Parathyroid adenoma (tissue), 2 donors: ENCODE data around the gene MSRB1.

ENCODE experiments used
- H2AFZ ChIP-seq: fragments of 300-600 bp; sonication (generic); one replicate; pipeline ENCODE4 v1.7.0; 2017; ENCODE audit warnings: antibody characterized with exemption, mild to moderate bottlenecking
- H3K27ac ChIP-seq: fragments of 300-600 bp; sonication (generic); one replicate; pipeline ENCODE4 v1.7.0; 2017
- H3K27me3 ChIP-seq: fragments of 300-600 bp; sonication (generic); one replicate; pipeline ENCODE4 v1.7.0; 2017; ENCODE audit warnings: low read length; ENCODE audit not compliant: control insufficient read depth, insufficient read depth
- H3K36me3 ChIP-seq: fragments of 300-600 bp; sonication (generic); one replicate; pipeline ENCODE4 v1.7.0; 2017; ENCODE audit warnings: low read length; ENCODE audit not compliant: control insufficient read depth, insufficient read depth
- H3K4me1 ChIP-seq: fragments of 300-600 bp; sonication (generic); one replicate; pipeline ENCODE4 v1.7.0; 2017; ENCODE audit warnings: control low read depth
- H3K4me2 ChIP-seq: fragments of 300-600 bp; sonication (generic); one replicate; pipeline ENCODE4 v1.7.0; 2017; ENCODE audit warnings: low read length
- H3K4me3 ChIP-seq: fragments of 300-600 bp; sonication (generic); one replicate; pipeline ENCODE4 v1.7.0; 2017; ENCODE audit warnings: low read depth, low read length
- H3K79me2 ChIP-seq: fragments of 300-600 bp; sonication (generic); one replicate; pipeline ENCODE4 v1.7.0; 2017; ENCODE audit warnings: control low read depth
- H3K9ac ChIP-seq: fragments of 300-600 bp; sonication (generic); one replicate; pipeline ENCODE4 v1.7.0; 2017; ENCODE audit warnings: mild to moderate bottlenecking
- H3K9me3 ChIP-seq: fragments of 300-600 bp; sonication (generic); one replicate; pipeline ENCODE4 v1.7.0; 2017; ENCODE audit warnings: low read length; ENCODE audit not compliant: control insufficient read depth
- CTCF ChIP-seq: fragments of 300-600 bp; sonication (generic); IDR thresholded peaks from one replicate; pipeline ENCODE4 v1.7.0; 2017; ENCODE audit warnings: antibody characterized with exemption, mild to moderate bottlenecking
- donor health status: primary hyperparathyroidism.

Gene MSRB1

GRCh38 chr16:1982013-1982433, 39.0 kb upstream of the MSRB1 start:
- no peak for TF ChIP-seq CTCF
- Histone ChIP-seq H3K9me3 (no peaks in the 10 kb centered on the region), H3K4me3 (no peak overlapping the region), H2AFZ (no peak overlapping the region), H3K9ac (no peak overlapping the region), H3K27me3 (no peaks in the 10 kb centered on the region), H3K4me2 (no peak overlapping the region), H3K4me1 (peaks cover 5% of the 10 kb centered on the region), H3K27ac (no peak overlapping the region), H3K36me3 (no peaks in the 10 kb centered on the region), H3K79me2 (no peaks in the 10 kb centered on the region)

DNA sequence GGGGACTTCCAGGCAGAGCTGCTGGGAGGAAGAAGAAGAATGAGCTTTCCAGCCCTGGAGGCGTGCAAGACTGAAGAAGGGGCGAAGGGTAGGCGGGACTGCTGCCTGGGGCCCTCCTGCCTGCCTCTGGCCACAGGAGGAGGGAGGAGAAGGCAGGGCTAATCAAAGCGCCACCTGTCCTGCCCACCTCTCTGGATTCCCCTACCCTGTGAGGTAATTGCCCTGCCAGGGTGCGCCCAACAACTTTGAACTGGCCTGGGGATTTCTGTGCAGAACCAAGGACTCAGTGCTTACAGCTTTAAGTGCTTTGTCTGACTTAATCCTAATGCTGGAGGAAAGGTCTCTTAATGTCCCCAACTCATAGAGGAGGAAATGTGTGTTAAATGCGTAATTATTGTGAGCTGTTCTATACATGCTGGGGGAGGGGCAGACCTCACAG, 38.4 kb upstream of the MSRB1 start, which contains the start of gene NOXO1:
Gene NOXO1, minus strand, starts transcription at position 72 of the 439 bp plus-strand sequence. CDS start 290 bp downstream, outside the sequence.
- no peak within 1 kb of the TSS for H3K27ac ChIP-seq
- H3K9me3 ChIP-seq = no peaks in the 10 kb centered on the region
- no peaks in the 10 kb centered on the region for H3K27me3 ChIP-seq
- H3K4me2 ChIP-seq = no peak within 1 kb of the TSS
- no peaks in the 10 kb centered on the region for H3K79me2 ChIP-seq
- no peak within 1 kb of the TSS for H2AFZ ChIP-seq
- no peaks in the 10 kb centered on the region for H3K36me3 ChIP-seq
- peaks cover 5% of the 10 kb centered on the region for H3K4me1 ChIP-seq
- no peak within 1 kb of the TSS for H3K9ac ChIP-seq
- no peak for TF ChIP-seq CTCF
- no peak within 1 kb of the TSS for H3K4me3 ChIP-seq

DNA sequence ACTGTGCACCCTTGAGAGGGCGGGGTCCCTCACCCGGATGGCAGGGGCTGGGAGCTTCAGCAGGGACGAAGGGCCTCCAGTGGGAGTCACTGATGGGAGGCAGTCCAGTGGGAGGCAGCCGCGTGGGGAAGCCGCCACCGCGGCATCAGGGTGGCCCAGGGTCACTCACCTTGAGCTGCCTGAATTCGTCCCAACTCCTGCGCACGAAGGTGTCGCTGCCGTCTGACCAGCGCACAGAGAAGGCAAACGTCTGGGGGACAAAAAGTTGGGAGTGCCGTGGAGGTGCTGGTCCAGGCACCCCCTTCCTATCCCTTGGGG, 37.7 kb upstream of the MSRB1 start:
- H3K4me1 ChIP-seq = peaks cover 5% of the 10 kb centered on the region
- no peak overlapping the region for H3K4me2 ChIP-seq
- no peak overlapping the region for H2AFZ ChIP-seq
- no peak overlapping the region for H3K27ac ChIP-seq
- H3K36me3 ChIP-seq = no peaks in the 10 kb centered on the region
- H3K79me2 ChIP-seq = no peaks in the 10 kb centered on the region
- no peak overlapping the region for H3K9ac ChIP-seq
- no peak for TF ChIP-seq CTCF
- H3K9me3 ChIP-seq = no peaks in the 10 kb centered on the region
- H3K4me3 ChIP-seq = no peak overlapping the region
- no peaks in the 10 kb centered on the region for H3K27me3 ChIP-seq

DNA sequence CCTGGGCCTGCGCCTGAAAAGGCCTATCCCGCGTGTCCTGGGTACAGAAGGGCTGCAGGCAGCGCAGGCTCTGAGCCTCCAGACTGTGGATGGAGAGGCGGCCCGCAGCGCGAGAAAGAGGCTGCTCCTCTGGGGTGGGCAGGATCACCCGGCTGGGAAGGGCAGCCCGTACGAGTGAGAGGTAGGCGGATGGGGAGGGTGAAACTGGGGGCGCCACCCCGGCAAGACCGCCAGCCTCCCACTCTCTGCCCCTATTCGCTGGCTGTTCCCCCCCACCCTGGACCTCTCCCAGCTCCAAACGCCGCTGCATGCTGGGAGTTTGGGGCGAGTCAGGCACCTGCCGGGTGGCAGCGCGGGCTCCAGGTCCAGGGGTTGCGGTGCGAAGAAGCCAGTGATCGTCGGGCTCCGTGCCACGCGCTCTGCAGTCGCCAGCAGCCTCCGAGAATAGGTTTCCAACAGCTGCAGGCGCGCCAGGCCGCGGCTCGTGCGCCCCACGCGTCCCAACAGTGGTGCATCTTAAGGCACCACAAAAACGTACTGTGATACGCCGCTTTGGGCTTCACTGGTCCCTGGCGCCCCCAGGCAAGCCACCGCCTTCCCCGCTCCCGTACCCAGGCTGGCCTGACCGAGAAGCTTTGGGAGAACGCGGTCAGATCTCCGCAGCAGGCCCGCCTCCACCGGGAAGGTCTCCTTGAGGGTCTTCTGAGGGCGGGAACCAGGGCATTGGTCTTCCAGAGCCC, 37.2 kb upstream of the MSRB1 start:
- Histone ChIP-seq H3K36me3 (no peaks in the 10 kb centered on the region), H3K4me3 (peak overlapping the region; percentile 60), H3K9ac (no peak overlapping the region), H3K27ac (no peak overlapping the region), H3K4me2 (peak overlapping the region; percentile 87), H2AFZ (peak overlapping the region; percentile 70), H3K27me3 (no peaks in the 10 kb centered on the region), H3K9me3 (no peaks in the 10 kb centered on the region), H3K79me2 (no peaks in the 10 kb centered on the region), H3K4me1 (peaks cover 4% of the 10 kb centered on the region)
- TF ChIP-seq CTCF = no peak
